ENCODE results near the gene CFAP43.

CFAP43 gene

DNA sequence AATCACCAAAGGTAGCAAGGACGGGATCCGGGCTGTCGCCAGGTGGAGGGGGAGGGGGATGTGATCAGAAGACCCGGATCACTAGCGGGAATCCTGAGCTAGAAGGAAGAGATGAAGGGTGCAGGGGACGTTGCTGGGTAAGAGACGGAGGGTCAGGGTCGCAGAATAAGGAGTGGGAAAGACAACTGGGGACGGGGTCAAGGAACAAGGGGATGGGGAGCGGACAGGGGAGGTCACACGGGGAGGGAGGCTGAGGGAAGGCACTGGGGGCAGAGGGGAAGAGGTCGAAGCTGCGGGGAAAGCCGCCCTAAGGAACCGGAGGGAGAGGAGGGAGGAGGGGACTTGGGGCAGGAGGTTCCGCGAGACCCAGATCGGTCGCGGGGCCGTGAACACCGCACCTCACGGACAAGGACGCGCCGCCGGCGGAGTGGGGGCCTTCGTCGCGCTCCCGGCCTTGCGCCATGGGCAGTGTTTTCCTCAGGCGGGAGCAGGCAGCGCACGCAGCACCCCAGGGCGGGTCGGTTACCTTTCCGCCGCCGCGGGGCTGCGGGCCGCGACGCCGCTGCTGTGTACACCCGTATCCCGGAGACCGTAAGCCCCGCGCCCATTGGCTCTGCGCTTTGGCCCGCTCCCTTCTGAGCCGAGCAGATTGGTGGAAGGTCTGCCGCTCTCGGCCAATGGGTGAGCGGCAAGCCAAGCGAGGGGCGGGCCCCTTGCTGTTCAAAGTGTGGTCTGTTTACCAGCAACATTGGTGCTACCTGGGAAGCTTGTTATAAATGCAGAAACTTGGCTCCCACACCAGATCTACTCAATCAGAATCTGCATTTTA, at the start of gene CFAP43:
TSS of gene CFAP43 (minus strand) at position 581 of the 829 bp plus-strand sequence. CDS start at position 463, 118 bp downstream.
- peak; percentile 98 for DNase-seq

- no peak for DNase-seq
Observed at GRCh38 chr10:104281694-104282093, 49.5 kb upstream of the CFAP43 start.

- no peak for DNase-seq
Observed at GRCh38 chr10:104279550-104280259, 47.5 kb upstream of the CFAP43 start.

DNA sequence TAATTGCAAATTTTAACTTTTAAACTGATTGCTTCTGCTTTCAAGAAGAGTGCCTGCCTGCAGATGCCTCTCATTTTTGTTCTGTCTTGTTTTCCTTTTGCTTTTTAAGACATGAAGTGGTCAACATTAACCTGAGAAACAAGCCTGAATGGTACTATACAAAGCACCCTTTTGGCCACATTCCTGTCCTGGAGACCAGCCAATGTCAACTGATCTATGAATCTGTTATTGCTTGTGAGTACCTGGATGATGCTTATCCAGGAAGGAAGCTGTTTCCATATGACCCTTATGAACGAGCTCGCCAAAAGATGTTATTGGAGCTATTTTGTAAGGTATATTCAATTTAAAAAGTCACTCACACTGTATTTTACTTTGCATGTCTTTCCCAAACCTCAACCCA, 45.6 kb upstream of the CFAP43 start:
- no peak for DNase-seq

- no peak for DNase-seq
Observed at GRCh38 chr10:104276192-104276591, 44.0 kb upstream of the CFAP43 start.

- DNase-seq = peak; percentile 15
Observed at GRCh38 chr10:104274762-104275721, 42.9 kb upstream of the CFAP43 start.

DNA sequence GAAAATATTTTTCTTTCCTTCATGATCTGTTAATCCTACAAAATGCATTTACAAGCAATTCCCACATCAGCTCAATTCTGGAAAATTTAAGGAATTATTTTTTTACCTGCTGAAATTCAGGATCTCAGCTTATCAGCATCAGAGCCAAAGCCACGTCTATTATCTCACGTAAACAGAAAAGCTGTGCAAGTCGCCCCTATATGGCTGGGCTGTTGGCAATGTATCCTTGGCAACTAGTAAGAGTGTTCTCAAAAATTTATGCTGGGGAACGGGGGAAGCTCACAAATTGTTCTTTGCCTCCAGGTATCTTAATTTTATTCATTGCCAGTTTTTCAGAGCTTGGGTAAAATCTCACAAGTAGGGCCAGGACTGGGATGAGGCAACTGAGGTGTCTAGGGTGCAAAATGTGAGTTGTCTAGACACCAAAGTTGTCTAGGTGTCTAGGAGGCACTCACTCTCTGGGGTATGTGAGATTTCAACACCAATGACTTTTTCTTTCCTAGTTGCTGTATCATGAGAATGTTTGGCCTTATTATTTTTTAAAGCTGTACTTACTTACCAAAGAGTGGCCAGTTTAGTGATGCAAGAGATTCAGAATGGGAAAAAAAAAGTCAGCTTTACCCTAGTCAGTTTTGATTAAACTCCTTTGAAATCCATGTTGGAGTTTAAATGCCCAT, 41.9 kb upstream of the CFAP43 start:
- DNase-seq = no peak

DNA sequence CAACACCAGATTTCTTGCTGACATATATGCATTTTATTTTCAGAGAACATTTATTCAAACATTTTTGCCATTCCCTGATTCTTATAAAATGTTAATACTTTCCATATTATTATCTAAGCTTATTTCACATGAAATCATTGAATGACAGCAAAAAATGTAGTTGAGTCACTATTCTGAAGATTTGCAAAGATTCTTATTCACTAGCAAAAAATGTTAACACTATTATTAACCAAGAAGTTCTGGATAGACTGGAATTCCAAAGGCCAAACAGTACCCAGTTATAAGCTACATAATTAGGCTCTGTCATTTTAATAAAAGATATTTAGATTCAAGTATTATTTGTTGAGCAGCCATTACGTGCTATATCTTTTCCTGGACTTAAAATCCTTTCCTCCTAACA, 41.1 kb upstream of the CFAP43 start:
- no peak for DNase-seq

DNA sequence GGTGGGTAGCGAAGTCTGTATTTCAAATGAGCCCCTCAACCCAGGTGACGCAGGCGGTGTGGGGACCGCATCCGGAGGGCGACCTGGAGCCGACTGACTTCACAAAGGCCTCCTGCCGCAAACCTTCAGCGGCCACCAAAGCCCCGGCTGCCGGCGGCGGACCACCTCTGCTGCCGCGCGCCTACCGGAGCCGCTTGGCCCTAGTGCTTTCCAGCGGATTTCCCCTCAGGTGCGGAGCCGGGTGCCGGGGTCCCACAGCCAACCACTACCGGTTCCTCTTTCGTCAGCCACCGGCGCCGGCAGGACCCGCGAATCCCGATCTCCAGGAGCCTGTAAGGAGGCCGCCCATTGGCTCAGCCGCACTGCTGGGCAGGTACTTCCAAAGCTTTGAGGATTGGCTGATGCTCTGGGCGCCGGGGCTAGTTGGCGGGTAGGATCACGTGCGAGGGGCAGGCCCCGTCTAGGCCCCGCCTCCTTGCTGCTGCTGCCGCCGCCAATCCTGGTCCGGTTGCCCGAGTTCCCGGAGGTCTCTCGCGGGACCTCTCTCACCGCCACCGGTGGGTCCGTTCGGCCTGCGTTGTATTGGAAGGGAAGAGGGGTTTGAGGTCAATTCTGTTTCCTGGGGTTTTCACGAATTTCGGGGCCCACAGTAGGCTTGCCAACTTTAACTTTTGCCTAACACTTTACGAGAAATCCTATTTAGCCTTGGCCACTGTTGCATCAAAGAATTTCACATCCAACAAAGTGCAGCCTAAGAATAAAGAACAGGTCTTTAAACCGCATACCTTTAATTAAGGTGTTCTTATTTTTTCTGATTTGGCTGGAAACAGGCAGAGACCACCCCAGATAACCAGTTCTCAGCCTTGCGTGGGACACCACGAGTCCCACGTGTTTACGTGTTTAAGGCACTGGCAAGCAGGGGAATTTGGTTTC, 36.8 kb upstream of the CFAP43 start, which contains the start of gene GSTO2:
TSS of gene GSTO2 (plus strand) at position 472 of the 933 bp plus-strand sequence. CDS start 5,732 bp downstream, outside the sequence.
- peak; percentile 99 for DNase-seq

- DNase-seq = no peak
Observed at GRCh38 chr10:104268405-104268712, 36.2 kb upstream of the CFAP43 start.

DNA sequence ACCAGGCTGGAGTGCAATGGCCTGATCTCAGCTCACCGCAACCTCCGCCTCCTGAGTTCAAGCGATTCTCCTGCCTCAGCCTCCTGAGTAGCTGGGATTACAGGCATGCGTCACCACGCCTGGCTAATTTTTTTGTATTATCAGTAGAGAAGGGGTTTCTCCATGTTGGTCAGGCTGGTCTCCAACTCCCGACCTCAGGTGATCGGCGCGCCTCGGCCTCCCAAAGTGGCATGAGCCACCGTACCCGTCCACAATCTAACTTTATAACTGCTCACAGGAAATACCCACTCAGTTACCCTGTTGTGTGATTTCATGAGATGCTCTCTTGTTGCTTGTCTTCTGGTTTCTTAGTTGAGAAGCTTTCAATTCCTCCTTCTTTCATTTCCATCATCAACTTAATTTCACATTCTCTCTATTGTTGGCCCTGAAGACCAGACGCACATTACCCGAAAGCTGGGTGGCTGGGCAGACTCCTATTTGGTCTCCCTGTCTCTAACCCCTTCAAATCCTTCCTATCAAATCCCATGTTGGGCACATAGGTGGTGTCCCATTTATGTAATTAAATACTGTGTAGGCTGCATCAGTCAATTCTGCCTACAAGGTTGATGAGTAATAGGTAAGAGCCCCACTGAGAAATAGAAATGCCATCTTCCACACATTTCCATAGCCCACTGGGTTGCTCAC, 35.7 kb upstream of the CFAP43 start:
- DNase-seq = peak; percentile 57

GRCh38 chr10:104264783-104265182, 32.6 kb upstream of the CFAP43 start:
- no peak for DNase-seq

DNA sequence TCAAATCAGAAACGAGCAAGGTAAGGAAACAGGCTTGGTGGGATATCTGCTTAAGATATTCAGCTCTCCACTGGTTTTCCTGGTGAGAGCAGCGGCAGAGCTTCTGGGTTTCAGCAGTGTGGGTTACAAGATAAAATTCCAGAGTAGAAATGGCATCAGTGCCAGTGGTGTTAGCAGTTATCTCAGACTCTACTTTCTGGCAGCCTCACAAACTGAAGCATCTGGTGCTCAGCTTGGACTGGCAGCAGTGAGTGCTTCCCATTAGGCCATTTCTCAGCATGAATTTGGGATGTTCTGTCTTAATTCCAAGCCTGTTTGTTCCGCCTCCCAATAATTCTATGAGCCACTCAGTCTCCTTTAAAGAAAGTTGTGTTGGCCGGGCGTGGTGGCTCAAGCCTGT, 29.9 kb upstream of the CFAP43 start:
- no peak for DNase-seq

- DNase-seq = no peak
Observed at GRCh38 chr10:104260775-104261115, 28.6 kb upstream of the CFAP43 start.

DNA sequence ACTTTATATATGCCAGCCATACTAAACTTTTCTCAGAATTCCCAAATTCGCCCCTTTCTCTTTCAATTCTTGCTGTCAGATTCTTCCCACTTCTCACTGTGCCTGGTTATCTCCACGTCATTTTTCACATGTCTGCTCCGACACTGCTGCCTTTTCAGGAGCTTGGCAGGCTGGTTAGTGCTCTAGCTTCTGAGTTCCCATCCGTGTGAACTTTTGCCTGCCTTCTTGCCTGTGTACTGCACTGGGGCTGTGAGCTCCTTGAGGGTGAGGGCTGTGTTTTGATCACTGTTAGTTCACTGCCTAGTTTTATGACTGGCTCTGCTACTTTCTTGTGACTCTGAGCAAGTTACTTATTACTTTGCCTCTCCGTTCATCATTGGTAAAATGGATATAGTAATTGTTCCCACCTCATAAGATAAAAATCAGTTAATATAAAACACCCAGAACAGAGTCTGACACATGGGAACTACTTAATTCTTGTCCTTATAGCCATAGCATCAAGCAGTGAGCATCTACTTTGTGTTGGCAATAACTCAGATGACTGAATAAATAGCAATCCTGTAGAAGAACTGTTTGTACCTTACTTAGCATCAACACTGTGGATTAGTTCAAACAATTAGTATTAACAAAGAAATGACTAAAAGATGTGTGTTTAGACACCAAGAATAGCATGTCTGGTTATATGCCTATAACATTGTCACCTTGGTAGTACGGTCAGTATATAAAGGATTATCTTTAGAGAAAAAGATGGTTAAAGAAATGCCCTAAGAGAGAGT, 28.0 kb upstream of the CFAP43 start:
- no peak for DNase-seq

DNA sequence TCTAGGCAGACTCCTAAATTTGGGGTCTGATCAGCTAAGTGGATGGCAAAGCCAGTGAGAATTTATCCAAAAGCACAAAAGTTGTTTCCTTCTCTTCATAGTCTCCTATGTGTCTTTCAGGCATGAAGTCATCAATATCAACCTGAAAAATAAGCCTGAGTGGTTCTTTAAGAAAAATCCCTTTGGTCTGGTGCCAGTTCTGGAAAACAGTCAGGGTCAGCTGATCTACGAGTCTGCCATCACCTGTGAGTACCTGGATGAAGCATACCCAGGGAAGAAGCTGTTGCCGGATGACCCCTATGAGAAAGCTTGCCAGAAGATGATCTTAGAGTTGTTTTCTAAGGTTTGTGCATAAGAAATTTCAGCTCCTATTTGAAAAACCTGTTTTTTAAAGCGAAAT, 27.3 kb upstream of the CFAP43 start:
- no peak for DNase-seq

DNA sequence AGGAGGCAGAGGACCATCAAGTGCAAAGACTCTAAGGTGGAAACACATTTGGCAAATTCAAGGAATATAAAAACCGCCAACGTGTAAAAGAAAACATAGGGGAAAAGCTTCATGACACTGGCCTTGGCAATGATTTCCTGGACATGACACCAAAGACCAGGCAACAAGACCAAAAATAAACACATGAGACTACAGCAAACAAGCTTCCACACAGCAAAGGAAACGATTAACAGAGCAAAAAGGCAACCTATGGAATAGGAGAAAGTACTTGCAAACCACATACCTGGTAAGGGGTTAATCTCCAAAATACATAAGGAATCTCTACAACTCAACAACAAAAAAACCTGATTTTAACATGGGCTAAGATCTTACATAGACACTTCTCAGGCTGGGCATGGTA, 26.0 kb upstream of the CFAP43 start:
- no peak for DNase-seq

- DNase-seq = no peak
Observed at GRCh38 chr10:104257235-104257634, 25.1 kb upstream of the CFAP43 start.

GRCh38 chr10:104256335-104256961, 24.3 kb upstream of the CFAP43 start:
- DNase-seq = no peak
